Fibroblast of lung (primary cell): ENCODE results near the gene MAPKAP1. TPM values are rescaled to one million over a fixed set of nuclear protein-coding genes. Genes with fewer than 3 reads are reported as not detected.

Experiments
- DNase-seq, 2 donors: peaks; one replicate each; pipeline versions ENCODE4 v3.0.0 to v3.0.0-alpha.2; 2010; ENCODE audit warnings: low read depth in 2 of 2
- H2AFZ ChIP-seq: 2 replicates; pipeline ENCODE4 v1.5.1; 2012; ENCODE audit warnings: low read length, control low read depth, inconsistent platforms
- H3K27ac ChIP-seq: 2 replicates; pipeline ENCODE4 v1.5.1; 2011; ENCODE audit warnings: low read length, control low read depth; ENCODE audit not compliant: insufficient read depth
- H3K27me3 ChIP-seq: 2 replicates; pipeline ENCODE4 v1.5.1; 2011; ENCODE audit warnings: mild to moderate bottlenecking, low read length; ENCODE audit not compliant: control insufficient read depth, insufficient read depth
- H3K36me3 ChIP-seq: 2 replicates; pipeline ENCODE4 v1.5.1; 2011; ENCODE audit warnings: low read length; ENCODE audit not compliant: control insufficient read depth, insufficient read depth
- H3K4me1 ChIP-seq: 2 replicates; pipeline ENCODE4 v1.5.1; 2011; ENCODE audit warnings: low read length; ENCODE audit not compliant: control insufficient read depth, insufficient read depth; ENCODE audit errors: extremely low read depth
- H3K4me2 ChIP-seq: 2 replicates; pipeline ENCODE4 v1.5.1; 2011; ENCODE audit warnings: low read length, control low read depth; ENCODE audit not compliant: insufficient read depth; ENCODE audit errors: extremely low read depth
- H3K4me3 ChIP-seq, 4 experiments: fragments of 200-600 bp in 1 of 4; sonication (generic) in 1 of 4; replicated peaks in 1 of 4; 2 replicates each; pipeline ENCODE4 v1.5.1; 2011 to 2016; ENCODE audit warnings: low read length in 4 of 4, low read depth in 3 of 4, mild to moderate bottlenecking in 3 of 4, control low read depth in 2 of 4, inconsistent platforms in 1 of 4, mixed read lengths in 1 of 4; ENCODE audit not compliant: insufficient read depth in 1 of 4; ENCODE audit errors: control extremely low read depth in 1 of 4
- H3K79me2 ChIP-seq: 2 replicates; pipeline ENCODE4 v1.5.1; 2012; ENCODE audit warnings: mild to moderate bottlenecking, low read length, inconsistent platforms; ENCODE audit not compliant: control insufficient read depth, insufficient read depth
- H3K9ac ChIP-seq: 2 replicates; pipeline ENCODE4 v1.5.1; 2011; ENCODE audit warnings: mild to moderate bottlenecking, low read length, control low read depth; ENCODE audit not compliant: insufficient read depth
- H3K9me3 ChIP-seq: 2 replicates; pipeline ENCODE4 v1.5.1; 2012; ENCODE audit warnings: low read depth, low read length; ENCODE audit not compliant: control insufficient read depth, insufficient read depth
- H4K20me1 ChIP-seq: 2 replicates; pipeline ENCODE4 v1.5.1; 2011; ENCODE audit warnings: low read length; ENCODE audit not compliant: control insufficient read depth, insufficient read depth; ENCODE audit errors: extremely low read depth
- CTCF ChIP-seq, 2 donors: IDR thresholded peaks in 1 of 2; conservative IDR thresholded peaks in 1 of 2; 1 replicate in 1 of 2; 2 replicates in 1 of 2; pipeline ENCODE4 v1.5.1; 2011 to 2012; ENCODE audit warnings: low read length in 2 of 2, control low read depth in 1 of 2, inconsistent platforms in 1 of 2, low read depth in 1 of 2, mild to moderate bottlenecking in 1 of 2
- EZH2 ChIP-seq: IDR thresholded peaks from 2 replicates; pipeline ENCODE4 v1.5.1; 2012; ENCODE audit warnings: low read length, control low read depth, mild to moderate bottlenecking; ENCODE audit errors: missing control alignments
- polyA plus RNA-seq, 2 donors: library from polyadenylated mRNA; depleted of rRNA in 1 of 2; stranded (reverse) in 1 of 2; unstranded in 1 of 2; fragments of >200 nt; gene quantifications; 2 replicates each; pipeline ENCODE4 v1.2.1, GENCODE V29; 2011 to 2012; ENCODE audit warnings: missing spikeins in 1 of 2
- total RNA-seq: library from RNA; depleted of rRNA; stranded (reverse); fragments of >200 nt; gene quantifications from 2 replicates; pipeline ENCODE4 v1.2.1, GENCODE V29; 2014

MAPKAP1 gene
- total and polyA plus RNA-seq, 2 donors (not counting 1 experiment from before 2014, with no cell fraction given): 63.7 to 127 TPM

DNA sequence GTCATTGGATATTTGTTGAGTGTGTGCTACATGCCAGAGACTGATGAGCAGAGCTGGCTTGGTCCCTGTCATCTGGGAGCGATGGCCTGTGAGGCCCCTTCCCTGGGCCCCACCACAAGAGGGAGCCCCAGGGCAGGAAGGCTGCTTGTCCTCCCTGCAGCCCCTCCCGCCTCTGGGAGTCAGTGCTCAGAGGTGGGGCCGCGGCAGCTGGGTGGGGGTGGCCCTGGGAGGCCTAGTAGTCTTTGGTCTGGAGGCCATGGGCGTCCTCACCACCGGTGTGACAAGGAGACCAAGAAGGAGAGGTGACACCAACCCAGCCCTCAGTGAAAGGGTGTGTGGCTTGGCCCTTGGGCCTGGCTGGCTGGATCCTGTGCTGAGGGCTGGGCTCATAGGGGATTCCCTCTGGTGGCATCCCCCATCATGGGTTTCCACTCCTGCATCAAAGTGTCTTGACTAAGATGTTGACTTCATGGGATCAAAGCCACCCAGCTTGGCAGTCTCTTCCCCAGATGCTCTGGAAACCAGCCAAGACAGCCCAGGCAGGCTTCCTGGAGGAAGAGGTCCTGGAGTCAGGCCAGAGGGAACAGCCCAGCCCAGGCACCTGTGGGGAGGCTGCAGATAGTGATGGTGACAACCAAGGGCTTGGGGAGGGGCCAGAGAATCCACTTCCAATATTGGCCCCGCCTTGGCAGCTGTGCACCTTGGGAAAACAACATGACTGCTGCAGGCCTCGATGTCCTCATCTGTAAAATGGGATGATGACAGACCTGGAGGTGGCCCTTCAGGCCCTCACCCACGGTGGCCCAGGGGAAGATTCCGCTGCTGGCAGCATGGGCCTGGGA lies 278.7 kb downstream of the MAPKAP1 start:
- no peaks in the 10 kb centered on the region for H3K9me3 ChIP-seq
- H3K4me2 ChIP-seq: no peak overlapping the region
- H4K20me1 ChIP-seq: no peaks in the 10 kb centered on the region
- TF ChIP-seq EZH2 (no peak), CTCF (conservative IDR thresholded peaks at IDR 0.05 in 1 of 2, IDR thresholded peaks at IDR 0.05 in 1 of 2; ENCODE audit: low read depth in 1 of 2, low read length in 2 of 2) (peak; percentile 35 to 36)
- no peak overlapping the region for H3K4me3 ChIP-seq
- no peaks in the 10 kb centered on the region for H3K27me3 ChIP-seq
- no peaks in the 10 kb centered on the region for H3K79me2 ChIP-seq
- H3K36me3 ChIP-seq: no peaks in the 10 kb centered on the region
- H3K9ac ChIP-seq: no peak overlapping the region
- H2AFZ ChIP-seq: no peak overlapping the region
- no peaks in the 10 kb centered on the region for H3K4me1 ChIP-seq
- DNase-seq: no peak
- no peak overlapping the region for H3K27ac ChIP-seq

DNA sequence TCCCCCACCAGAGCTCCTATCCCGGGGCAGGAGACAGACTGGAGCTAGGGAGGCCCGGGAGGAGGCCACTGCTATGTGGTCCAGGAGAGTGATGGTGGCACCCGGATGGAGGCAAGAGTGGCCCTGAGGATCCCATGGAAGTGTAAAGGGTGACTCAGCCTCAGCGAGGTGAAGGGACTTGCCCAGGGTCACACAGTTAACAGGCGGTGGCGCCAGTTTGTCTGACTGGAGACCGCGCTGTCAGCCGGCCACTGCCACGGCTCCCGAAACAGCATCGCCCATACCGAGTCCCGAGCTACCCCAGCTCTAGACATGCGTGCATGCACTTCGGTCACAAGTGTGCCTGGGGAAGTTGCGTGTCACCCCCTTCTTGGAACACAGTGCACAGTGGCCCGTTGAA lies 279.5 kb downstream of the MAPKAP1 start:
- Histone ChIP-seq H4K20me1 (no peaks in the 10 kb centered on the region), H2AFZ (no peak overlapping the region), H3K9me3 (no peaks in the 10 kb centered on the region), H3K27me3 (no peaks in the 10 kb centered on the region), H3K9ac (no peak overlapping the region), H3K4me1 (no peaks in the 10 kb centered on the region), H3K36me3 (no peaks in the 10 kb centered on the region), H3K4me2 (no peak overlapping the region), H3K4me3 (no peak overlapping the region), H3K27ac (no peak overlapping the region), H3K79me2 (no peaks in the 10 kb centered on the region)
- no peak for TF ChIP-seq CTCF (conservative IDR thresholded peaks at IDR 0.05 in 1 of 2, IDR thresholded peaks at IDR 0.05 in 1 of 2; ENCODE audit: low read depth in 1 of 2, low read length in 2 of 2)
- no peak for TF ChIP-seq EZH2
- no peak for DNase-seq

GRCh38 chr9:125426926-125427325 lies 280.1 kb downstream of the MAPKAP1 start:
- H3K9me3 ChIP-seq: no peaks in the 10 kb centered on the region
- H3K9ac ChIP-seq: no peak overlapping the region
- H2AFZ ChIP-seq: no peak overlapping the region
- no peaks in the 10 kb centered on the region for H3K36me3 ChIP-seq
- H3K4me3 ChIP-seq: no peak overlapping the region
- no peak overlapping the region for H3K4me2 ChIP-seq
- no peaks in the 10 kb centered on the region for H4K20me1 ChIP-seq
- no peaks in the 10 kb centered on the region for H3K79me2 ChIP-seq
- H3K4me1 ChIP-seq: no peaks in the 10 kb centered on the region
- no peak overlapping the region for H3K27ac ChIP-seq
- no peak for DNase-seq
- H3K27me3 ChIP-seq: no peaks in the 10 kb centered on the region
- no peak for TF ChIP-seq EZH2
- TF ChIP-seq CTCF (conservative IDR thresholded peaks at IDR 0.05 in 1 of 2, IDR thresholded peaks at IDR 0.05 in 1 of 2; ENCODE audit: low read depth in 1 of 2, low read length in 2 of 2): no peak
